OCI-LY7 (cell line): ENCODE data around the gene PIM3.

Source experiments
- EZH2phosphoT487 ChIP-seq: fragments of 200-600 bp; sonication (generic); IDR thresholded peaks from 2 replicates; pipeline ENCODE4 v1.6.1; 2018; ENCODE audit warnings: low read depth, borderline replicate concordance, mild to moderate bottlenecking, mixed run types, antibody characterized with exemption, low read length, moderate library complexity, mixed read lengths
- TF ChIP-seq, protein P1 (sequence below): fragments of 200-600 bp; sonication (generic); conservative IDR thresholded peaks from 2 replicates; pipeline ENCODE4 v1.5.1; 2014; ENCODE audit warnings: mild to moderate bottlenecking, antibody characterized with exemption, low read length, moderate library complexity, mixed read lengths

GRCh38 chr22:49937758-49938564 is 22.6 kb upstream of the PIM3 start:
- TF ChIP-seq, protein P1, sequence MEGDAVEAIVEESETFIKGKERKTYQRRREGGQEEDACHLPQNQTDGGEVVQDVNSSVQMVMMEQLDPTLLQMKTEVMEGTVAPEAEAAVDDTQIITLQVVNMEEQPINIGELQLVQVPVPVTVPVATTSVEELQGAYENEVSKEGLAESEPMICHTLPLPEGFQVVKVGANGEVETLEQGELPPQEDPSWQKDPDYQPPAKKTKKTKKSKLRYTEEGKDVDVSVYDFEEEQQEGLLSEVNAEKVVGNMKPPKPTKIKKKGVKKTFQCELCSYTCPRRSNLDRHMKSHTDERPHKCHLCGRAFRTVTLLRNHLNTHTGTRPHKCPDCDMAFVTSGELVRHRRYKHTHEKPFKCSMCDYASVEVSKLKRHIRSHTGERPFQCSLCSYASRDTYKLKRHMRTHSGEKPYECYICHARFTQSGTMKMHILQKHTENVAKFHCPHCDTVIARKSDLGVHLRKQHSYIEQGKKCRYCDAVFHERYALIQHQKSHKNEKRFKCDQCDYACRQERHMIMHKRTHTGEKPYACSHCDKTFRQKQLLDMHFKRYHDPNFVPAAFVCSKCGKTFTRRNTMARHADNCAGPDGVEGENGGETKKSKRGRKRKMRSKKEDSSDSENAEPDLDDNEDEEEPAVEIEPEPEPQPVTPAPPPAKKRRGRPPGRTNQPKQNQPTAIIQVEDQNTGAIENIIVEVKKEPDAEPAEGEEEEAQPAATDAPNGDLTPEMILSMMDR: no peak
- TF ChIP-seq EZH2phosphoT487: no peak
